GM20000 (cell line): ENCODE data around the gene DSC1.

Experiments used
- DNase-seq: peaks from one replicate; pipeline ENCODE4 v3.0.0; 2012; ENCODE audit warnings: low spot score
- TF ChIP-seq, protein P1 (sequence below): IDR thresholded peaks from 2 replicates; pipeline ENCODE4 v1.5.1; 2012; ENCODE audit warnings: mild to moderate bottlenecking, control low read depth; ENCODE audit errors: extremely low read depth, missing control alignments

DSC1 gene

DNA sequence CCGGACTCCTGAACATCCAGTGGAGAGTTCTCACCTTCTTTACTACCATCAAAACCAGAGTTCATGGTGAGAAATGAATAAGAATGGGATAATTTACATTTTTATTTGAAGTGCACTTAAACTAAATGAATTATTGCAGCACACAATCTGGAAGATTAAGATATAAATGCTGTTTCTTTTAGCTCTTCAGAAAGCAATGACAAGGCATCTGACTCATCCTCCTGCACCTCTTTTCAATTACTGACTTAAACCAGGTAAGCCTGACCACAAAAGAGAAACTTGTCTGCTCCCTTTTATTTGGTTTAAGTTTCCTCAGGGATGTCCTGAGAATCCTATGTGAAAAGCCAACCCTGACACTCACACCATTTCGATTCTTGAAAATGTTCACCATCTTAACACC lies 59.7 kb downstream of the DSC1 start:
- TF ChIP-seq, protein P1, sequence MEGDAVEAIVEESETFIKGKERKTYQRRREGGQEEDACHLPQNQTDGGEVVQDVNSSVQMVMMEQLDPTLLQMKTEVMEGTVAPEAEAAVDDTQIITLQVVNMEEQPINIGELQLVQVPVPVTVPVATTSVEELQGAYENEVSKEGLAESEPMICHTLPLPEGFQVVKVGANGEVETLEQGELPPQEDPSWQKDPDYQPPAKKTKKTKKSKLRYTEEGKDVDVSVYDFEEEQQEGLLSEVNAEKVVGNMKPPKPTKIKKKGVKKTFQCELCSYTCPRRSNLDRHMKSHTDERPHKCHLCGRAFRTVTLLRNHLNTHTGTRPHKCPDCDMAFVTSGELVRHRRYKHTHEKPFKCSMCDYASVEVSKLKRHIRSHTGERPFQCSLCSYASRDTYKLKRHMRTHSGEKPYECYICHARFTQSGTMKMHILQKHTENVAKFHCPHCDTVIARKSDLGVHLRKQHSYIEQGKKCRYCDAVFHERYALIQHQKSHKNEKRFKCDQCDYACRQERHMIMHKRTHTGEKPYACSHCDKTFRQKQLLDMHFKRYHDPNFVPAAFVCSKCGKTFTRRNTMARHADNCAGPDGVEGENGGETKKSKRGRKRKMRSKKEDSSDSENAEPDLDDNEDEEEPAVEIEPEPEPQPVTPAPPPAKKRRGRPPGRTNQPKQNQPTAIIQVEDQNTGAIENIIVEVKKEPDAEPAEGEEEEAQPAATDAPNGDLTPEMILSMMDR: no peak
- no peak for DNase-seq

DNA sequence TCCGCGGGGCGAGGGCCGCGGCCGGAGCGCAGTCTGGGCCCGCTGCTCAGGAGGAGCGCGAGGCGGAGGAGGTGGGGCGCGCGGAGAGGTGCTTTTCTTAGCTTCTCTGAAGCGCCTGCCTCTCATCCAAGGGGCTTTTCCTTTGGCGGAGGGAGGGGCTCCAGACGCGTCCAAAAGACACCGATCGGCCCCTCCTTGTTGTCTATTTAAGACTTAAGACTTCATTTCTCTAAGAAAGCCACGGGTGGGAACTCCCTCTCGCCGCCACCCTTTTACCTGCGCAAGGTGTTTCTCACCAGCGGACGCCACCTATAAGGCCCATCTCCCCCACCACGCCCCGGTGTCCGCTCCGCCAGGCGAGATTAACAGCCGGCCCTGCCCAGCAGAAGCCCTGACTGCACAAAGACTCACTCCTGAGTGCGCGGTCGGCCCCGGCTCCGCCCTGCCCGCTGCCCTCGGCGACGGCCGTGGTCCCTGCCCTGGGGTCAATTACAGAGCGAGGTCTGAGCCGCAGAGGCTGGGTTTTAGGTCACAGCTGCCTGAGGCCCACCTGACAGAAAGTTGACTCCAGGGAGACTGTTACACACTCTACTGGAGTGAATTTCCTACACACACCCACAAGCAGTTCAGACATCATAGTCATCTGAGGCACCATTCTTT lies 60.5 kb downstream of the DSC1 start, which contains the start of gene DSC2:
DSC2 (minus strand) TSS at position 397 of the 660 bp plus-strand sequence. CDS start 450 bp downstream, outside the sequence.
- no peak for DNase-seq
- TF ChIP-seq, protein P1: no peak

DNA sequence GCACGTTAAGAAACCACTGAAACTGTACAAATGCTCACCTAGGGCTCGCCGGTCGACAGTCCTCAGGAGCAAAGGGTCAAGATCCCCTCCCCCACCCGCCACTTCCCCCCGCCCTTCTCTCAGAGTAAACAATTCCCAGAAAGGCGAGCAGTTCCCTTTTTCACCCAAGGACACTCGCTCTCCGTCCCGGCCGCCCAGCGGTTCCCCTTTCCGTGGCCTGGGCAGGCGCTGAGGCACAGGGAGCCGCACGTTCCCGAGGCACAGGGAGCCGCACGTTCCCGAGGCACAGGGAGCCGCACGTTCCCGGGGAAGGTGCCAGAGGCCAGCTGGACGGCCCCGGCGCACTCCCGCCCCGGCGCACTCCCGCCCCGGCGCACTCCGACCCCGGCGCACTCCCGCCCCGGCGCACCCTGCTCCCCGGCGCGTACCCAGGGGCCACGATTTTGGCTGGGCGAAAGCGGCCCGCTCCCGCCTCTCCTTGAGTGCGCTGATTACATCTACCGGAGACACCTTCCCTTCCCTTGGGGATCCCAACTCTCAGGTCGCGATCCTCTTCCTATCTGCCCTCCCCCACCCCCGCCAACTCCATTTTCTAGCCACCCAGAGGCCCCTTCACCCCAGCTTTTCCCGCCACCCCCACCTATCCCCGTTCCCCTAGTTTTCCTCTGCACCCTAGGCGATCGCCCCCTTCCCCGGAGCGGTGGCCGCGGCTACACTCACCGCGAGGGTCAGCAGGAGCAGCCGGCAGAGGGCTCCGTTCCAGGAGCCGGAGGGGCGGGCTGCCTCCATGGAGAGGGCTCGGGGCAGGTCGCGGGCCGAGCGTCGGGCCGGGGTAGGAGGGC lies 61.3 kb downstream of the DSC1 start:
- TF ChIP-seq, protein P1: no peak
- peak; percentile 68 for DNase-seq

DNA sequence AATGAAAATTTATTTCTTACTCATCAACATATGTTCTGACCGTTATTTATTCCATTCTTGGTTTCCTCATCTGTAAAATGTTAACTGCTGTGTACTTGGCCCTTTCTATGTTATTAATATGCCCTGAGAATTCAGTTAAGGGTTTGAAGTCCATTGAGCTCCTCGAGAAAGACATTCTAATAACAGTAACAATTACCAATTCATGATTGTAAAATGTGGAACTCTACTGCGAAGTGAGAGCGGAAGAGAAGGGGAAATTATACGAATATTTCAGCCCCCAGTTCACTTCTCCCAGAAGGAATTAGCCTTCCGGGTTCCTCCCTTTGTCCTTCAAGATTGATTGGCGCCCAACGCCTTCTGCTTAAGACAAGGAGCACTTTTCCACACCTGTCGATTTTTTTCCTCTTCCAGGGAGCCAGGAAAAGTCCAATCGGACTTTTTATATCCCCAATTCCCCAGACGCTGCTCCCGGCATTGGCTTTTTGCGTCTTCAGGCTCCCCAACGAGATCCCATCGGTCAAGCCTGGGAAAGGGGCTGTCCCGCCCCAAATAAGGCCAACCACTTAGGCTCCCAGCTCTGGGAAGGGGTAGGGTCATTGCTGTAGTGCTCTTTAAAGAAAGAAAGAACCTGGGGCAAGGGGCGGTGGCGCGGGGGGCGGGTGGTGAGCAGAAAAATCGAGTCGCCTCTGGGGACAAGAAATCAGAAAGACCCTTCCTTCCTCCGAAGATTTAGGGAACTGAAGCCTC lies 62.0 kb downstream of the DSC1 start:
- TF ChIP-seq, protein P1: no peak
- DNase-seq: no peak

DNA sequence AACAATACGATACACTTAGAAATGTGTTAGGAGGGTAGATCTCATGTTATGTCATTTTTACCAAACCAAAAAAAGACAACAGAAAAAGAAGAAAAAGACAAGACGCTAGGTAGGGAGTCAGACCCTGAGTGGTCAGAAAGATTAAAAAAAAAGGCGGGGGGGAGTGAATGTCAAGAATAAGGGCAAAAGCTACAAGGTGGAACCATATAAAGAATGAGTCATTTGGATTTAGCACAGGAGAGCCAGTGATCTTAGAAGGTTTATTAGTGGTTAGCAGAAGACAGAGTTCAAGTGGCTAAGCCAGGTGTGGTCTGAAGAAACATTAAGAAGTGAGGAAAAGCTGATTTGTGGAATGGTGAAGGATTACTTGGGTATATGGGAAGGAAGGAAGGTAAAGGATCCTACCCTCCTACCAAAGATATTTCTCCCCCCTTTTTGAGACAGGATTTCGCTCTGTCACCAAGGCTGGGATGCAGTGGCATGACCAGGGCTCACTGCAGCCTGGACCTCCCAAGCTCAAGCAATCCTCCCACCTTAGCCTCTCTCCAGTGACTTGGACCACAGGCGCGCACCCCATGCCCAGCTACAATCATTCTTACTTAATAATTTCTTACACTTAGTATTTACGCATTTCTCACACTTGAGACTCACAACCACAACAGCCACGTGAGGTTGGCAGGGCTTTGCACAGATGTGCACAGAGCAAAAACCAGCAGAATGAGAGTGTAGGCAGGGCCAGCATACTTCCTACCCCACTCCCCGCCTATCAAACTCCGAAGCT lies 63.0 kb downstream of the DSC1 start:
- TF ChIP-seq, protein P1: no peak
- peak; percentile 25 for DNase-seq

DNA sequence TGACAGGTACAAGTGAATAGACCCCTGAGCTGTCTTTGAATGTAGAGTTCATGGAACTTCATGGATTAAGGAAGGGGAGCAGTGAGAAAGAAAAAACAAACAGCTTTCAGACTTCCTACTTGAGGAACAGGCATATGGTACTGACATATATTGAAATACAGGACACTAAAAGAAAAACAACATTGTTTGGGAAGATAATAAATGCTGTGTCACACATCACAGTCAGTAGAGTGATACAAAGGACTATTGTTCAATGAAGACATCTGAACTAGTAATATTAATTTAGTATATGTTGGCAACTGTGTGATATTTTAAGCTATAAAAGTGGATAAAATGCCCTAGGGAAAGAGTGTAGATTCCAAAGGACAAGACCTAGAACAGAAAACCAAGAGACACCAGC lies 63.8 kb downstream of the DSC1 start:
- no peak for DNase-seq
- TF ChIP-seq, protein P1: no peak
